H1 (cell line): Measurements from ENCODE around the gene LTBP1. TPM values are rescaled to one million over a fixed set of nuclear protein-coding genes. Genes with fewer than 3 reads are reported as not detected.

ENCODE experiments used
- CBX8 ChIP-seq: fragments of 300-800, 300-1000 bp; sonication (generic); IDR thresholded peaks from 2 replicates; pipeline ENCODE4 v1.7.1; 2016; ENCODE audit warnings: low read depth, low read length, borderline replicate concordance
- JUND ChIP-seq: IDR thresholded peaks from 2 replicates; pipeline ENCODE4 v1.6.1; 2011; ENCODE audit warnings: mild to moderate bottlenecking, improper control_type of control experiment, low read length
- KDM1A ChIP-seq: fragments of 200-600, 300-600 bp; sonication (generic); IDR thresholded peaks from 2 replicates; pipeline ENCODE4 v1.7.1; 2016; ENCODE audit warnings: mild to moderate bottlenecking, low read length, borderline replicate concordance
- polyA plus RNA-seq, 7 experiments: library from polyadenylated mRNA; depleted of rRNA in 3 of 7; stranded (reverse) in 5 of 7; unstranded in 2 of 7; fragments of >200 nt in 5 of 7; fragments of 200-250 nt in 2 of 7; gene quantifications; 1 replicate in 5 of 7; 2 replicates in 1 of 7; 4 replicates in 1 of 7; pipeline versions ENCODE4 v1.2.1 to v1.2.3, GENCODE V29; 2011 to 2013; ENCODE audit warnings: missing spikeins in 2 of 7, mixed read lengths in 2 of 7
- total RNA-seq: library from RNA; stranded (reverse); fragmentation: NEBNext Ultra II Directional; extraction: Animal tissue kit (Norgen Biotek cat#: 25700); gene quantifications from 2 replicates; pipeline ENCODE4 v1.2.1, GENCODE V29; 2021

Gene LTBP1
- total and polyA plus RNA-seq, 2 of the 8 experiments (the other 6 are each of a cell fraction or from before 2014, with no cell fraction given): 15.4 to 24.7 TPM

DNA sequence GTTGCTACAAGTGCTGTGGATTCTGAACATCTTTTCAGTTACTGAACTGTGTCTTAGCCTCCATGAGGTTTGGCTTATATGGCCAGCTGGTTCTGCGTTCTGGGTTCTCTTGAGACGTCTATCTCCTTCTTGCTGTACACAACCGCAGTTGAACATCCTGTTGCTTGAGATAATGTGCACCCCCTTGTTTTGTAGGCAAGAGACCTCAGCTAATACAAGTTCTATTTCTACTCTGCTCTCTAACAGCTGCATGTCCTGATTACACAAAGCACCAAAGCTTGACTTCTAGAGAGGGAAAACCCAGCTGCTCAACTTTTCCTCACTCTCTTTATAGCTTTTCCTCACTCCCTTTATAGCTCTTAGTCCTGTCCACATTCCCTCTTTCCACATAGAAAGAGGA, 176.0 kb downstream of the LTBP1 start (continued):
- no peak for TF ChIP-seq JUND
- no peak for TF ChIP-seq CBX8
- no peak for TF ChIP-seq KDM1A
